ENCODE results near the gene DBN1.

The DBN1 gene

DNA sequence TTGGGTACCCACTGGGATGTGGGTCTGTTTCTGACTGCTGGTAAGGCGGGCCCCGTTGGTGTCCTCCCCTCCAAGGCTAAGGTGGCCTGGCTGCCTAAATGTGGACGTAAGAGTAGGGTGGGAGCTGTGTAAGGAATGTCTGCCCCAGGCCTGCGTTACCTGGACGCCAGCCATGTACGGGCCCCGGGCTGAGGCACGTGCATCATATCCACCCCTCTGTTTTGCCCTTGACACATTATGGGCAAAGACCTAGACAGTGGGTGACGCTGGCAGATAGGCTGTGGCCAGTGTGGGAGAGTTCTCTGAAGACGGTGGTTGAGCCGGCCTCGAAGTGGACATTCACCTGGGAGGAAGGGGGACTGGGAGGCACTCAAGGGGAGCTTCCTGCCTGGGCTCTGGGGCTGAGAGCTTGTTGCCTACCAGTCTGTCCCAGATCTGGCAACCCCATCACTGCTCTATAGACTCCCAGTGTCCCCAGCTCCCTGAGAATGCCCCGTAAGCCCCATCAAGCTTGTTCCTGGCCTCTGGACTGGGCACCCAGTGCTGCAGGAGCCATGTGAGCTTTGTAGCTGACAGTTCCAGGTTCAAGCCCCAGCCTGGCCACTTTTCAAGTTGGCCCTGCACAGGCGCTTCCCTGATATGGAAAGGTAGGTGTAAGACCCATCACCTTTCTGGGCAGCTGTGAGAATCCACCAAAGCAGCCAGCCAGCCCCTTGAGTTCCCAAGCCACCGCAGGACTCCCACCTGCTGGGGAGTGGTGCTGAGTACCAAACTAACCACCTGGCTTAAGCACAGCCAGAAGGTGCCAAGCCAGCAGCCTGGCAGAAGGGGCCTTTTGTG is 30.1 kb downstream of the DBN1 start:
- Histone ChIP-seq H3K4me3 (no peak overlapping the region), H3K27ac (no peak overlapping the region)
- TF ChIP-seq, protein P1, sequence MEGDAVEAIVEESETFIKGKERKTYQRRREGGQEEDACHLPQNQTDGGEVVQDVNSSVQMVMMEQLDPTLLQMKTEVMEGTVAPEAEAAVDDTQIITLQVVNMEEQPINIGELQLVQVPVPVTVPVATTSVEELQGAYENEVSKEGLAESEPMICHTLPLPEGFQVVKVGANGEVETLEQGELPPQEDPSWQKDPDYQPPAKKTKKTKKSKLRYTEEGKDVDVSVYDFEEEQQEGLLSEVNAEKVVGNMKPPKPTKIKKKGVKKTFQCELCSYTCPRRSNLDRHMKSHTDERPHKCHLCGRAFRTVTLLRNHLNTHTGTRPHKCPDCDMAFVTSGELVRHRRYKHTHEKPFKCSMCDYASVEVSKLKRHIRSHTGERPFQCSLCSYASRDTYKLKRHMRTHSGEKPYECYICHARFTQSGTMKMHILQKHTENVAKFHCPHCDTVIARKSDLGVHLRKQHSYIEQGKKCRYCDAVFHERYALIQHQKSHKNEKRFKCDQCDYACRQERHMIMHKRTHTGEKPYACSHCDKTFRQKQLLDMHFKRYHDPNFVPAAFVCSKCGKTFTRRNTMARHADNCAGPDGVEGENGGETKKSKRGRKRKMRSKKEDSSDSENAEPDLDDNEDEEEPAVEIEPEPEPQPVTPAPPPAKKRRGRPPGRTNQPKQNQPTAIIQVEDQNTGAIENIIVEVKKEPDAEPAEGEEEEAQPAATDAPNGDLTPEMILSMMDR (IDR thresholded peaks at IDR 0.05): no peak
- DNase-seq (ENCODE audit: low spot score): no peak

DNA sequence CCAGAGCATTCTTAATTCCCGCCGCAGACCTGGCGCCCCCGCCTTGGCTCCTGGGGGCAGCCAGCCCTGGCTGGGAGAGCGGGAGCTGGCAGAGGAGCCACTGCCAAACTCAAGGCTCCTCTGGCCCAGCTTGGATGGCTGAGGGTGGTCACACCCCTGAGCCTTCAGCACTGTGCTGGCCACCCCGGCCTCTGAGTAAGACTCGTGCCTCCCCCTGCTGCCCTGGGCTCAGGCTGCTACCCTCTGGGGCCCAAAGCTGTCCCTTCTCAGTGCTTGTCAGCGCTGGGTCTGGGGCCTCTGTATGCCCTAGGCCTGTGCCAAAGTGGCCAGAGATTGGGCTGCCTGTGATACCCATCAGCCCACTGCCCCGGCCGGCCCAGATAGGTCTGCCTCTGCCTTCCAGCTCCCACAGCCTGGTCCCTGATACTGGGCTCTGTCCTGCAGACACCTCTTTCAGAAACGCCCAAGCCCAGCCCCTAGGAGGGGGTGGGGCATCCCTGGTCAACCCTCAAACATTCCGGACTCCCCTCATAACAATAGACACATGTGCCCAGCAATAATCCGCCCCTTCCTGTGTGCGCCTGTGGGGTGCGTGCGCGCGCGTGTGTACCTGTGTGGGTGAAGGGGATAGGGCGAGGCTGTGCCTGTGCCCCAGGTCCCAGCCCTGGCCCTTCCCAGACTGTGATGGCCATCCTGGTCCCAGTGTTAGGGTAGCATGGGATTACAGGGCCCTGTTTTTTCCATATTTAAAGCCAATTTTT is 31.2 kb downstream of the DBN1 start:
- DNase-seq (ENCODE audit: low spot score): no peak
- Histone ChIP-seq H3K27ac (no peak overlapping the region), H3K4me3 (no peak overlapping the region)
- TF ChIP-seq, protein P1 (IDR thresholded peaks at IDR 0.05): no peak

DNA sequence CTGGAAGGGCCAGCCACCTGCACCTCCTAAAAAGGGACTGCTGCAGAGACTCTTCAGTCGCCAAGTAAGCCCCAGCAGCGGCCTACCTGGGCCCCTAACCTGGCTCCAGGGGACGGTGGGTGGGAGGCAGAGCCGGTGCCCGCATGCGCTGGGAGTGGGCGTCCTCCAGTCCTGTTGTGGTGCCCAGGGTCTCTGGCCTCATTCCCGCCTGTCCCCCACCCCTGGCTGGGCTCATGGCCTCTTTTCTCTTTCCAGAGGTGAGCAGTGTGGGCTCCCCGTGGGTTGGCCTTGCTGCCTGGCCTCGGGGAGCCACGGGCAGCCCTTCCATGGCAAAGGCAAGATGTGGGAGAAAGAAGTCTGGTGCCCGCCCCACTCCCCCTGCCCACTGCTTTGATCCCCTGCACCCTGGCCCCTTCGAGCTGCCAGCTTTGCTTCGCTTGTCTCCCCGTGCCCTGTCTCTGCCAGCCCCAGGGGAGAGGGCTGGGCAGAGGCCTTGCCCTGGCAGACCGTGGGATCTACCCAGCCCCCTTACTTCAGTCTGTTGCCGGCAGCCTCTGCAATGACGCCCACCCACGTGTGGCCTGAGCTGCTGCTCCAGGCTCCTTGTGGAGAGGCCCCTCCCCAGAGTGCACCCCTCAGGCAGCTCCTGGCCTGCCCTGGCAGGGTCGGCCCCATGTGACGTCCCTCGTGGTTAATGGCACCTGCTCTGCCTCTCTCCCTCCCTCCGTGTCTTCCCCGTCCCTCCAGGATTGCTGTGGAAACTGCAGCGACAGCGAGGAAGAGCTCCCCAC is 32.2 kb downstream of the DBN1 start:
- no peak for DNase-seq (ENCODE audit: low spot score)
- TF ChIP-seq, protein P1 (IDR thresholded peaks at IDR 0.05): no peak
- H3K4me3 ChIP-seq: no peak overlapping the region
- no peak overlapping the region for H3K27ac ChIP-seq

DNA sequence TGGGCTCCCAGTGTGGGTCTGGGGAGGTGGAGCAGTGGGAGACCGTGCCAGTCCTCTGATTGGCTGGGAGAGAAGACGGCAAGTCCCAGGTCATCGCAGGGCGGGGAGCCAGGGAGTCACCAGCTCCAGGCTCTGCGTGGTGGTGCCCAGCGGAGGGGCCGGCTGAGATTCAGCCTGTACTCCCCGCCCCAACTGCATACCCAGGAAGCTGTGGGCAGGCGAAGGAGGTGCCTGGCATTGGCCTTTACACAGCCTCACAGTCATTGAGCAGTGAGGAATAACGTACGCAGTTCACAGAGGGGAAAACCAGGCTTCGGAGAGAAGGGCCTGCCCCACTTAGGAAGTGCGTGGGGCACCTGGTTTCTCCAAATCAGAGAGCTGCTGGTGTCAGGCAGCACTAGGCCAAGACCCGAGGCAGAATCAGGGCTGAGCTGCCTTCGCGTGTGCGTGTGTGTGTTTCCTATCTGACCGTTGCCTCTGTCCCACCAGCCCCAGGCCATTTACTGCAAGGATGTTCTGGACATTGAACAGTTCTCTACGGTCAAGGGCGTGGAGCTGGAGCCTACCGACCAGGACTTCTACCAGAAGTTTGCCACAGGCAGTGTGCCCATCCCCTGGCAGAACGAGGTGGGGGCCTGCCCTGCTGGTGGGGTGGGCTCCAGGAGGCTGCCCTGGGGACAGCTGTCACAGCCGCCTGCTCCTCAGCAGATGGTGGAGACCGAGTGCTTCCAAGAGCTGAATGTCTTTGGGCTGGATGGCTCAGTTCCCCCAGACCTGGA is 33.0 kb downstream of the DBN1 start:
- H3K27ac ChIP-seq: no peak overlapping the region
- no peak for DNase-seq (ENCODE audit: low spot score)
- no peak overlapping the region for H3K4me3 ChIP-seq
- TF ChIP-seq, protein P1 (IDR thresholded peaks at IDR 0.05): no peak

DNA sequence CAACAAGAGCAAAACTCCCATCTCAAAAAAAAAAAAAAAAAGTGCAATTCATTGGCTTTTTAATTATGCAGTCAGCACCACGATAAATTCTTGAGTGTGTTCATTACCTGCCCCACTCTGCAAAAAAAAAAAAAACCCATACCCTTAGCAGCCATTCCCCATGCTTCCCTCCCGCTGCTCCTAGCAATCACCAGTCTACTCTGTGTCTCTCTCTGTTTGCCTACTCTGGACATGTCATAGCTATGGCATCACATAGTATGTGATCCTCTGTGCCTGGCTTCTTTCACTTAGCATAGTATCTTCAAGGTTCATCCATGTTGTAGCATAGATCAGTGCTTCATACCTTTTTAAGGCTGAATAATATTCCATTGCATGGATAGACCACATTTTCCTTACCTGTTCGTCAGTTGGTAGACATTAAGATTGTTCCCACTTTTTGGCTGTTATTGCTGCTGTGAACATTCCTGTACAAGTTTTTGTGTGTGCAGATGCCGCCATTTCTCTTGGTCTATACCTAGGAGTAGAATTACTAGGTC is 33.8 kb downstream of the DBN1 start:
- Histone ChIP-seq H3K27ac (no peak overlapping the region), H3K4me3 (no peak overlapping the region)
- no peak for DNase-seq (ENCODE audit: low spot score)
- TF ChIP-seq, protein P1 (IDR thresholded peaks at IDR 0.05): no peak

DNA sequence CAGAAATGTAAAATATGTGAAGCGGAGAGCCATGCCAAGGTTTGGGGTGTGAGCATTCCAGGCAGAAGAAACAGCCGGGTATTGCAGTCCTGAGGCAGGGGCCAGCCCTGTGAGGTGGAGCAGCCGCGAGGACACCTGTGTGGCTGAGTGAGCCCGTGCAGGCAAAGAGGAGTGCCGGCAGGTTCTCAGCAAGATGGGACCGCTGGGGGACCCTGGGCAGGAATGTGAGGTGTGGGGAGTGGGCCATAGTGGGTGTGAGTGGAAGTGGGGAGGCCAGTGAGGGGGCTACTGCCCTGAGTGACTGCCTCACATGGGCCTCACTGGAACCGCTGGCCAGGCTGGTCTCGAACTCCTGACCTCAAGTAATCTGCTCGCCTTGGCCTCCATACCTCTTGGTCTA is 35.0 kb downstream of the DBN1 start:
- TF ChIP-seq, protein P1 (IDR thresholded peaks at IDR 0.05): no peak
- no peak overlapping the region for H3K4me3 ChIP-seq
- DNase-seq (ENCODE audit: low spot score): no peak
- no peak overlapping the region for H3K27ac ChIP-seq

Data from coronary artery (tissue), 2 donors.